Stimulated activated CD8-positive, alpha-beta memory T cell treated with anti-CD3 and anti-CD28 coated beads, Interleukin-12 subunit alpha, Interleukin-12 subunit beta, amount 100 ng/mL, for 24 hours (primary cell): ENCODE measurements around the gene PRTN3.

Source experiments
- DNase-seq: peaks from one replicate; pipeline ENCODE4 v3.0.0-alpha.2; 2020; ENCODE audit errors: extremely low read depth

PRTN3 gene

GRCh38 chr19:803099-803561 lies 37.7 kb upstream of the PRTN3 start:
- no peak for DNase-seq

- DNase-seq = no peak
Observed at GRCh38 chr19:803686-804418, 36.9 kb upstream of the PRTN3 start.

DNA sequence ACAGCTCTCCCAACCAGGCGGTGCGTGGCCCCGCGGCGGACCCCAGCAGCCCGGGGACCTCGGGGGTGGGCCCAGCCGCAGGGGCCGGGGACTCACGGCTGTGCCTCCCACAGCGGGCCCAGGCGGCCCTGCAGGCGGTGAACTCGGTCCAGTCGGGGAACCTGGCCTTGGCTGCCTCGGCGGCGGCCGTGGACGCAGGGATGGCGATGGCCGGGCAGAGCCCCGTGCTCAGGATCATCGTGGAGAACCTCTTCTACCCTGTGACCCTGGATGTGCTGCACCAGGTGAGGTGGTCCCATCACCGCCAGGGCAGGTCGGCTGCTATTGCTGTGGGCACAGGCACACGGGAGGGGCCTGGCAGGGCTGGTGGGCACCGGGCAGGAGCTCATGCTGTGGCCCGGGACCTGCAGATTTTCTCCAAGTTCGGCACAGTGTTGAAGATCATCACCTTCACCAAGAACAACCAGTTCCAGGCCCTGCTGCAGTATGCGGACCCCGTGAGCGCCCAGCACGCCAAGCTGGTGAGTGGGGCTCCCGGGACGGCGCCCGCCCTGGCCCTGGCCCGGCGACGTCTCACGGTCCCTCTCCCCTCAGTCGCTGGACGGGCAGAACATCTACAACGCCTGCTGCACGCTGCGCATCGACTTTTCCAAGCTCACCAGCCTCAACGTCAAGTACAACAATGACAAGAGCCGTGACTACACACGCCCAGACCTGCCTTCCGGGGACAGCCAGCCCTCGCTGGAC lies 36.2 kb upstream of the PRTN3 start:
- no peak for DNase-seq

- no peak for DNase-seq
Observed at GRCh38 chr19:805166-805551, 35.6 kb upstream of the PRTN3 start.

DNA sequence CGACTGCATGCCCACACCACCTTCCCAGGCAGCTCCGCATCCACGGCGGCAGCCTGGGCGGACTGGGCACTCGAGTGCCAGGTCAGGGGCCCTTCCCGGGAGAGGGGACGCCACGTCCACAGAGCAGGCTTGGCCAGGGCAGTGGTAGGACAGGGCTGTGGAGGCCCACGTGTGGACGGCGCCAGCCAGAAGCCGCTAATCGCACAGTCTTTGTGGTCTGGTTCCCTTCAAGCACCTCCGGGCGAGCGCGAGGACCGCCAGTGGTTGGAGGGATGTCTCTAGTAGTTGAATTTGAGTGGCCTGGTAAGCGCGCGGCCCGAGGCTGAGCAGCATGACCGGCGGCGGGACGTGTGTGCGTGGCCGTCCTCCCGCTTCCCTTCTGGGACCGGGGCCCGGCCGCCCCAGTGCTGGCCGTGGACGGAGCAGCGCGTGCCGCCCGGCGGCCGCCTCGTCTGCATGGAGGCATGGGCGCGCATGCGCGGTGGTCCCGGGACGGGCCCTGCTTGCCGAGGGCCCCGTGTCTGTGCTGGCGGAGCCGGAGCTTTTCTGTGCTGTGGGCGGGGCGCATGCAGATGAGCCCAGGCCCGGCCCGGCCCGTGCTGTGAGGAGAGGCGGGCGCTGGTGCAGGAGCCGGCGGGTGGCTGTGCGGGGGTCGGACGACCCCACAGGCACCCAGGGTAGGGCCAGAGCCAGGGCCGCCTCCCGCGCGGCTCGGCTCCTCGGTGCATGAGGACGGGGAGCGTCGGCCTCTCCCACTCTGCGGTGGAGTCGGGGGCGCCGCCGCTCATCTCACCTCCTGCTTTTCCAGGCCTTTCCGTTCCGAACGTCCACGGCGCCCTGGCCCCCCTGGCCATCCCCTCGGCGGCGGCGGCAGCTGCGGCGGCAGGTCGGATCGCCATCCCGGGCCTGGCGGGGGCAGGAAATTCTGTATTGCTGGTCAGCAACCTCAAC lies 34.9 kb upstream of the PRTN3 start:
- no peak for DNase-seq

DNA sequence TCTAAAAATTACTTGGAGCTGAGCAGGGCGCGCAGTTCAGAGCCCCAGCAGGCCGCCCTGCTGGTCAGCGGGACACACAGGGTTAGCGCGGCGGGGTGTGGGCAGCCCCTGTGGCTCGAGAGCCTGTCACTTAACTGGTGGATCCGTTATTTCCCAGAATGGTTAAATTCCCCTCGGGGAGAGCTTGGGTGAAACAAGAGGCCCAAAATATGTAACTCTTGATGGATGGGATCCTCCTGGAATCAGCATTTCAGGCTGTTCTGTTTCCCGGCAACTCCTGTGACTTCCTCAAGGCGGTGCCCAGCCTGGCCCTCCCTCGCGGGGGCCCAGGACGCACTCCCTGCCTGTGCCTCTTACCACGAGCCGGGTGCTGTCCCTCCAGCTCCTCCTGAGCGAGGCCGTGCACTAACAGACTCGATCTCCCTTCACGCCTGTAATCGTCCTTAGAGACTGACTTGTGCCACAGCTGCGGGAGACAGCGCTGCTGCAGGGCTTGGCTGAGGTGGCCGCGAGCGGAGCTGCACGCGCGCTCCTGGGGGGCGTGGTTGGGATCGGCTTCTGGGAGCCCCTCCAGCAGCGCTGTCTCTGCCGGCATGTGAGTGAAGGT lies 33.9 kb upstream of the PRTN3 start:
- no peak for DNase-seq

DNA sequence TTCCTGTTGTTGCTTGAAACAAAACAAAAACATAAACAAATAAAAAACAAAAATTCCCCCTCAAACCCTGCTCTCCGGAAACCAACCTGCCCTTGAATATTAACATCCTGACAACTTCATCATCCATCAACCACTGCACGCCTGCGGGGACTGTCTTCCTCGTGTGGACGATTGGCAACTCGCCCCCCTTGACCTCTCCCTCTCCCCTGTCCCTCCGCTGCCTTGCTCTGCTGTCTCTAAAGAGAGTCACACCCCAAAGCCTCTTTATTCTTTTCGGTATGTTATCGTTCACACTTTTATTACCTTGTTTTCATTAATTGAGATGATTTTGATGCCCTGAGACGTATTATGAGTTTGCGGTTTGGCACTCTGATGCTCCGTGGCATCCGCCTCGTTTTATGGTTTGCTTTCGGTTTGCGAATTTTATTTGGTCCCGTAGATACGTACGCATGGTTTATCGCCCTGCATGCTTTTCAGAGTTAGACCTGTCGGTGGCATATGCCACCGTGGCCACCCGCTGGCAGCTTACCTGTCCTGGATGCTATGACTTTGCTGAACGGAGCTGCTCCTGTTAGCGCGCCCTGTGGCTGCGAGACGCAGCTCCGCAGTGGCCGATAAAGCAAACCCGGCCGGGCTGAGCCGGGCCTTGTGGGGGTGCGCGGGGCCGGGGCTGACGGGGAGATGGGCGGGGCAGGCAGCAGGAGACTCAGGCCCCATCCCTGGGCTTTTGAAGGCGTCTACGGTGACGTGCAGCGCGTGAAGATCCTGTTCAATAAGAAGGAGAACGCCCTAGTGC lies 33.0 kb upstream of the PRTN3 start:
- no peak for DNase-seq

DNA sequence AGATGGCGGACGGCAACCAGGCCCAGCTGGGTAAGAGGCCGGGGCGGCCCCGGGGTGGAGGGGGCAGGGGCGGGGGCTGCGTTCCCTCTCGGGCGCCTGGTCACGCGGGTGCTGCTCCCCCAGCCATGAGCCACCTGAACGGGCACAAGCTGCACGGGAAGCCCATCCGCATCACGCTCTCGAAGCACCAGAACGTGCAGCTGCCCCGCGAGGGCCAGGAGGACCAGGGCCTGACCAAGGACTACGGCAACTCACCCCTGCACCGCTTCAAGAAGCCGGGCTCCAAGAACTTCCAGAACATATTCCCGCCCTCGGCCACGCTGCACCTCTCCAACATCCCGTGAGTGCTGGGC lies 32.4 kb upstream of the PRTN3 start:
- DNase-seq = no peak

- no peak for DNase-seq
Observed at GRCh38 chr19:810077-810855, 30.5 kb upstream of the PRTN3 start.

DNA sequence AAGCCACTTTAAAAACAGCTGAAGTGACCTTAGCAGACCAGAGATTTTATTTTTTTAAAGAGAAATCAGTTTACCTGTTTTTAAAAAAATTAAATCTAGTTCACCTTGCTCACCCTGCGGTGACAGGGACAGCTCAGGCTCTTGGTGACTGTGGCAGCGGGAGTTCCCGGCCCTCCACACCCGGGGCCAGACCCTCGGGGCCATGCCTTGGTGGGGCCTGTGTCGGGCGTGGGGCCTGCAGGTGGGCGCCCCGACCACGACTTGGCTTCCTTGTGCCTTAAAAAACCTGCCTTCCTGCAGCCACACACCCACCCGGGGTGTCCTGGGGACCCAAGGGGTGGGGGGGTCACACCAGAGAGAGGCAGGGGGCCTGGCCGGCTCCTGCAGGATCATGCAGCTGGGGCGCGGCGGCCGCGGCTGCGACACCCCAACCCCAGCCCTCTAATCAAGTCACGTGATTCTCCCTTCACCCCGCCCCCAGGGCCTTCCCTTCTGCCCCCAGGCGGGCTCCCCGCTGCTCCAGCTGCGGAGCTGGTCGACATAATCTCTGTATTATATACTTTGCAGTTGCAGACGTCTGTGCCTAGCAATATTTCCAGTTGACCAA lies 29.8 kb upstream of the PRTN3 start:
- DNase-seq = no peak

DNA sequence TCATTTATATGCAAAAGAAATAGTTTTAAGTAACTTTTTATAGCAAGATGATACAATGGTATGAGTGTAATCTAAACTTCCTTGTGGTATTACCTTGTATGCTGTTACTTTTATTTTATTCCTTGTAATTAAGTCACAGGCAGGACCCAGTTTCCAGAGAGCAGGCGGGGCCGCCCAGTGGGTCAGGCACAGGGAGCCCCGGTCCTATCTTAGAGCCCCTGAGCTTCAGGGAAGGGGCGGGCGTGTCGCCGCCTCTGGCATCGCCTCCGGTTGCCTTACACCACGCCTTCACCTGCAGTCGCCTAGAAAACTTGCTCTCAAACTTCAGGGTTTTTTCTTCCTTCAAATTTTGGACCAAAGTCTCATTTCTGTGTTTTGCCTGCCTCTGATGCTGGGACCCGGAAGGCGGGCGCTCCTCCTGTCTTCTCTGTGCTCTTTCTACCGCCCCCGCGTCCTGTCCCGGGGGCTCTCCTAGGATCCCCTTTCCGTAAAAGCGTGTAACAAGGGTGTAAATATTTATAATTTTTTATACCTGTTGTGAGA lies 29.2 kb upstream of the PRTN3 start:
- no peak for DNase-seq

DNA sequence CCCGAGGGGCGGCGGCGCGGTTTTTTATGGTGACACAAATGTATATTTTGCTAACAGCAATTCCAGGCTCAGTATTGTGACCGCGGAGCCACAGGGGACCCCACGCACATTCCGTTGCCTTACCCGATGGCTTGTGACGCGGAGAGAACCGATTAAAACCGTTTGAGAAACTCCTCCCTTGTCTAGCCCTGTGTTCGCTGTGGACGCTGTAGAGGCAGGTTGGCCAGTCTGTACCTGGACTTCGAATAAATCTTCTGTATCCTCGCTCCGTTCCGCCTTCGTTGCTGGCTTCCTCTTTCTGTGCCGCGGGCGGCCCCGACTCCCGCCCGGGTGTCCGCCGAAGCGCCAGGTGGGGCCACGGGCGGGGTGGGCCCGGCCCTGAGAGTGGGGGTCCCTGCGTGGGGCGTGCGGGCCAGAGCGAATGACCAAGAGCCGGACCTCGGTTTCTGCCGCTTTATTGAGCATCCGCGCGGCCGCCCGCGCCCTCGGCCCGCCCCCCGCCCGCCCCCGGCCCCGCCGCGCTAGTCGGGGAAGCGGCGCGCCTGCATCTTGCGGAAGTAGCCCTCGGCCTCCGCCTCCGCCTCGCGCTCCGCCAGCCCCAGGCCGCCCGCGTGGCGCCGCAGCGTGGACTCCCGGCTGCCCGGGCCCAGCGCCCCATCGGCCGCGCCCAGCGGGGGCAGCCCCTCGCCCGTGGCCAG lies 28.6 kb upstream of the PRTN3 start:
- no peak for DNase-seq

DNA sequence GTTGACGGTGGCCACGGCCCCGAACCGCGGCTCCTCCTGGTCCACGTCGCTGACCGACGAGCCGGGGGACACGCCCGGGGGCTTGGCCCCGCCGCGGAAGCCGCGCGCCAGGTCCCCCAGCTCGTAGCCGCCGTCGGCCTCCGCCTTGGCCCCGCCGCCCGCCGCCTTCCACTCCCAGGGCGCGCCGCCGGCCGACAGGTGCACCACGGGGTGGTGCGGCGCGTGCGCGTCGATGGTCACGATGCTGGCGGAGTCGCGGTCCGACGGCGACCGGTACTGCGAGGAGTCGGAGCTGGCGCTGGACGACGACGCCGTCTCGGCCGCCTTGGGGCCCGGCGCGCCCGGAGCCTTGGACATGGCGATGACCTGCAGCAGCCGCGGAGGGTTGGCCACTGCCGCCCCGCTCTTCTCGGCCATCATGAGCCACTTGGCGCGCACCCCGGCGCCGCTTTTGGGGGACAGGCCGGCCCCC lies 28.0 kb upstream of the PRTN3 start:
- no peak for DNase-seq

- DNase-seq = no peak
Observed at GRCh38 chr19:813219-814151, 27.3 kb upstream of the PRTN3 start.

- DNase-seq = no peak
Observed at GRCh38 chr19:814152-815078, 26.4 kb upstream of the PRTN3 start.

DNA sequence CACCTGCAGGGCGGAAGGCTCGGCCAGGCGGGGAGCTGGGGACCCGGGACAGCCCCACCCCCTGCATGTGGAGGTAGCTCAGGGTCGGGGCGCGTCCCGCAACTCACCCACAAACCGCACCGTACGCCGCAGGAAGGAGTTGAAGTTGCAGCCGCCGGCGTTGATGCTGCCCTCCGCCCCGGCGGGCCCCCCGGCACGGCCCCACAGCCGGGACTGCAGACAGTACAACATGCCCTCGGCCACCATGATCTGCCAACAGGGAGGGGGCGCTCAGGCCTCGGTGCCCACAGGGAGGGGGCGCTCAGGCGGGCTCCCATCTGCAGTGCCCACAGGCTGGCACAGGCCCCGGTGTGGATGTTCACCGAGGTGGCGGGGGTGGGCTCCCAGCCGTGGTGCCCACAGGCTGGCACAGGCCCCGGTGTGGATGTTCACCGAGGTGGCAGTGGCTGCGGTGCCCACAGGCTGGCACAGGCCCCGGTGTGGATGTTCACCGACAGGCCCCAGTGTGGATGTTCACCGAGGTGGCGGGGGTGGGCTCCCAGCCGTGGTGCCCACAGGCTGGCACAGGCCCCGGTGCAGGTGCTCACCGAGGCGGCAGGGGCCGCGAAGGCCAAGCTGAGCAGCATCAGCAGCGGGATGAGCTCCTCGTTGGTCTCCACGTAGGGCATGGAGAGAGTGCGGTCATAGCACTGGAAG lies 25.6 kb upstream of the PRTN3 start:
- DNase-seq = no peak
